ENCODE measurements around the gene SCYGR2.
A peak's percentile ranks its signal among the peaks of the same experiment; 100 is the strongest.

Gene SCYGR2

GRCh38 chr2:227625420-227625819 is 26.7 kb downstream of the SCYGR2 start:
- ATAC-seq (no peak), DNase-seq (ENCODE audit: low spot score in 2 of 2) (no peak)
- Mint-ChIP-seq H3K36me3 (no peaks in the 10 kb centered on the region), H3K4me3 (no peak overlapping the region), H3K4me1 (no peaks in the 10 kb centered on the region), H3K27ac (no peak overlapping the region), H3K9me3 (no peaks in the 10 kb centered on the region)

DNA sequence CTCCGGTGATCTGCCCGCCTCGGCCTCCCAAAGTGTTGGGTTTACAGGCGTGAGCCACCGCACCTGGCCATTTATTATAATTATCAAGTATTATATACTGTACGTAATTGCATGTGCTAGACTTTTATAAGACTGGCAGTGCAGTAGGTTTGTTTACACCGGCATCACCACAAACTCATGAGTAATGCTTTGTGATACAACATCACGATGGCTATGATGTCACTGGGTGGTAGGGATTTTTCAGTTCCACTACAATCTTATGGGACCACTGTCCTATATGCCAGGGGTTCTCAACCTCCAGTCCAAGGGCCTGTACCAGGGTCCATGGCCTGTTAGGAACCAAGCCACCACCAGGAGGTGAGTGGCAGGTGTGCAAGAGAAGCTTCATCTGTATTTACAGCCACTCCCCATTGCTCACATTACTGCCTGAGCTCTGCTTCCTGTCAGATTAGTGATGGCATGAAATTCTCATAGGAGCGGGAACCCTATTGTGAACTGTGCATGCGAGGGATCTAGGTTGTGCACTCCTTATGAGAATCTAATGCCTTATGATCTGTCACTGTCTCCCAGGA is 28.0 kb downstream of the SCYGR2 start:
- Mint-ChIP-seq H3K4me3 (no peak overlapping the region), H3K4me1 (no peaks in the 10 kb centered on the region), H3K27ac (no peak overlapping the region), H3K9me3 (no peaks in the 10 kb centered on the region), H3K36me3 (no peaks in the 10 kb centered on the region)
- no peak for DNase-seq (ENCODE audit: low spot score in 2 of 2)
- ATAC-seq = no peak

DNA sequence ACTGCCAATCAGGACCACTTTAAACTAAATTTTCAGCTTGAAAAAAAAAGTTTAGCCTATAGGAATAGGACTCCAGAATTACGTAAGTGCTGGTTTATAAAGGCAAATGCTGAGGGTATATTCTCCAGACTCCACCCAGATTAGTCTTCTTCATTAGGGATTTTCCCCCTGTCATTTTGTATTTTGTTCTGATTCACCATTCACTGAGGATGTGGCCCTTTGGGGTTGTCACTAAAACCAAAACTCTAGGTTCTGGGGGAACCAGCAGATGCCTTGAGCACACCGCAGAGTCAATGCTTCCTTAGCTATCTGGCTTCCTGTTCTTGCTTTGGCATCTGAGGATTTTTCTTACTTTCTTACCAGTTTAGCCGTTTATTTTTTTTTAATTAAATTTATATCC is 29.1 kb downstream of the SCYGR2 start:
- ATAC-seq = peak; percentile 97
- Mint-ChIP-seq H3K9me3 (no peaks in the 10 kb centered on the region), H3K27ac (no peak overlapping the region), H3K4me3 (no peak overlapping the region), H3K4me1 (no peaks in the 10 kb centered on the region), H3K36me3 (no peaks in the 10 kb centered on the region)
- no peak for DNase-seq (ENCODE audit: low spot score in 2 of 2)

DNA sequence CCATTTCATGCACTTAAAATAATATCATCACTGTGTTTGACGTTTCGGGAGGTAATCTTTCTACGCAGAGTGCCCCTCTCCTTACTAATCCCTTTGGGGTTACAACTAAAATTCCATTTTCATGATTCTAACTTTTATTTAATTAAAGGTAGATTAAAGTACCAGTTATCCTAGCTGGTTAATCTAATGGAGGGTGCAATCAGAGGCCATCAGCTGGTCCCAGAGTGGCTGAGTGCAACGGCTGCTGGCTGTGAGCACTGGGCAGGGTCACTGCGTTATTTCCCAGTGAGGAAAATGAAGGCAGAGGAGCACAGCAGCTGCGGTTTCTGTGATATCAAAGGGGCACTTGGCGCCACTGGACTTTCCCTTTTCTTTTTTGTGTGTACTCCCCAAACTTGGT is 30.7 kb downstream of the SCYGR2 start:
- no peaks in the 10 kb centered on the region for H3K9me3 Mint-ChIP-seq
- ATAC-seq = no peak
- no peaks in the 10 kb centered on the region for H3K4me1 Mint-ChIP-seq

GRCh38 chr2:227630322-227630721 is 31.6 kb downstream of the SCYGR2 start:
- no peak overlapping the region for H3K27ac Mint-ChIP-seq
- H3K9me3 Mint-ChIP-seq = no peaks in the 10 kb centered on the region
- no peaks in the 10 kb centered on the region for H3K4me1 Mint-ChIP-seq
- DNase-seq (ENCODE audit: low spot score in 2 of 2) (no peak), ATAC-seq (no peak)
- no peak overlapping the region for H3K4me3 Mint-ChIP-seq
- H3K36me3 Mint-ChIP-seq = no peaks in the 10 kb centered on the region

More for the DNA sequence above, 30.7 kb downstream of the SCYGR2 start:
- no peak for DNase-seq (ENCODE audit: low spot score in 2 of 2)
- Mint-ChIP-seq H3K36me3 (no peaks in the 10 kb centered on the region), H3K4me3 (no peak overlapping the region), H3K27ac (no peak overlapping the region)

- Mint-ChIP-seq H3K27ac (no peak overlapping the region), H3K4me3 (no peak overlapping the region), H3K9me3 (no peaks in the 10 kb centered on the region), H3K4me1 (no peaks in the 10 kb centered on the region), H3K36me3 (no peaks in the 10 kb centered on the region)
- ATAC-seq = no peak
- DNase-seq (ENCODE audit: low spot score in 2 of 2) = no peak
These were observed 34.1 kb downstream of the SCYGR2 start for GRCh38 chr2:227632827-227633226.

GRCh38 chr2:227634201-227634600 is 35.5 kb downstream of the SCYGR2 start:
- Mint-ChIP-seq H3K4me1 (no peaks in the 10 kb centered on the region), H3K36me3 (no peaks in the 10 kb centered on the region), H3K9me3 (no peaks in the 10 kb centered on the region), H3K27ac (no peak overlapping the region), H3K4me3 (no peak overlapping the region)
- ATAC-seq = no peak
- no peak for DNase-seq (ENCODE audit: low spot score in 2 of 2)

DNA sequence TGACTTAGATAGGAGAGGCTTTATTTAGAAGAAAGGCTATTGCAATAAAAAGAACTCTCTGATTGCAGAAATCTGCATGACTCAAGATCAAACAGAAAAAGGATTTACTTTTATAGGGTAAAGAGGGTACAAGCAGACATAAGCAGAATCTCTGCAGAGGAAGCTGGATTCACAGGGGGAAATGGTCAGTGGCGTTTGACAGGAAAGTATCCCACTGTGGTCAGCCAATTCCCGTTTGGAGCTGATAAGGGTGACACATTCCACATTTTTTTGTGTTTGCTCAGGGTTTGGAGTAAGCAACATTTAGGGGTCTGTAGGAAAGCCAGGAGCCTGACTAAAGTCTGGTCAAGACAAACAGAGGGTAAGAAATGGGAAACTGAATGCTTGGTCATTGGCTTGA is 44.0 kb downstream of the SCYGR2 start:
- DNase-seq (ENCODE audit: low spot score in 2 of 2) = no peak
- Mint-ChIP-seq H3K9me3 (no peaks in the 10 kb centered on the region), H3K36me3 (no peaks in the 10 kb centered on the region), H3K4me3 (no peak overlapping the region), H3K4me1 (no peaks in the 10 kb centered on the region), H3K27ac (no peak overlapping the region)
- no peak for ATAC-seq

GRCh38 chr2:227643990-227644551 is 45.4 kb downstream of the SCYGR2 start:
- no peak for ATAC-seq

More at GRCh38 chr2:227643990-227644551, 45.4 kb downstream of the SCYGR2 start:
- H3K27ac Mint-ChIP-seq = no peak overlapping the region
- H3K36me3 Mint-ChIP-seq = no peaks in the 10 kb centered on the region
- no peak for DNase-seq (ENCODE audit: low spot score in 2 of 2)
- no peaks in the 10 kb centered on the region for H3K4me1 Mint-ChIP-seq
- no peak overlapping the region for H3K4me3 Mint-ChIP-seq
- H3K9me3 Mint-ChIP-seq = no peaks in the 10 kb centered on the region
